GM23338 (cell line): ENCODE results near the gene HOXD8. TPM values are rescaled to one million over a fixed set of nuclear protein-coding genes. Genes with fewer than 3 reads are reported as not detected.

Experiments
- ATAC-seq: fragments of 200-7000 bp; cut with Tn5 transposase; 3 replicates; pipeline ENCODE4 v1.9.1; 2020
- DNase-seq: peaks from one replicate; pipeline ENCODE4 v3.0.0-alpha.2; 2015; ENCODE audit warnings: low spot score
- H2AFZ ChIP-seq: fragments of 200-600 bp; sonication (generic); 2 replicates; pipeline ENCODE4 v1.8.0; 2016; ENCODE audit warnings: antibody characterized with exemption, mild to moderate bottlenecking, moderate library complexity
- H3F3A ChIP-seq: fragments of 200-600 bp; sonication (generic); replicated peaks from 2 replicates; pipeline ENCODE4 v1.8.0; 2017; ENCODE audit warnings: antibody characterized with exemption, mixed run types, low read depth
- H3K27ac ChIP-seq: fragments of 200-600 bp; sonication (generic); 2 replicates; pipeline ENCODE4 v1.6.1; 2016; ENCODE audit warnings: low read depth
- H3K27me3 ChIP-seq: fragments of 200-600 bp; sonication (generic); 2 replicates; pipeline ENCODE4 v1.8.0; 2016; ENCODE audit warnings: mild to moderate bottlenecking, mixed run types, moderate library complexity; ENCODE audit not compliant: insufficient read depth
- H3K36me3 ChIP-seq: fragments of 200-600 bp; sonication (generic); 2 replicates; pipeline ENCODE4 v1.8.0; 2016; ENCODE audit warnings: mild to moderate bottlenecking; ENCODE audit not compliant: insufficient read depth
- H3K4me1 ChIP-seq: fragments of 200-600 bp; sonication (generic); 2 replicates; pipeline ENCODE4 v1.8.0; 2016; ENCODE audit warnings: mild to moderate bottlenecking, moderate library complexity; ENCODE audit not compliant: insufficient read depth
- H3K4me2 ChIP-seq: fragments of 200-600 bp; sonication (generic); 2 replicates; pipeline ENCODE4 v1.7.1; 2017; ENCODE audit warnings: mixed run types
- H3K4me3 ChIP-seq: fragments of 200-600 bp; sonication (generic); 2 replicates; pipeline ENCODE4 v1.6.1; 2016; ENCODE audit warnings: mixed run types
- H3K79me2 ChIP-seq: fragments of 200-600 bp; sonication (generic); replicated peaks from 2 replicates; pipeline ENCODE4 v1.8.0; 2017; ENCODE audit warnings: mild to moderate bottlenecking; ENCODE audit not compliant: insufficient read depth
- H3K9me2 ChIP-seq: fragments of 200-600 bp; sonication (generic); 2 replicates; pipeline ENCODE4 v1.8.0; 2017; ENCODE audit not compliant: insufficient read depth
- H4K20me1 ChIP-seq: fragments of 200-600 bp; sonication (generic); replicated peaks from 2 replicates; pipeline ENCODE4 v1.8.0; 2017; ENCODE audit warnings: mild to moderate bottlenecking; ENCODE audit not compliant: insufficient read depth
- H3K27ac Mint-ChIP-seq: 2 replicates; pipeline ENCODE4 v1.8.0; 2020; ENCODE audit warnings: inconsistent platforms, mild to moderate bottlenecking, moderate library complexity, mixed read lengths
- H3K27me3 Mint-ChIP-seq: 3 replicates; pipeline ENCODE4 v1.8.0; 2022; ENCODE audit warnings: low read depth, mild to moderate bottlenecking, moderate library complexity, mixed read lengths, inconsistent platforms; ENCODE audit not compliant: insufficient read depth, poor library complexity
- H3K36me3 Mint-ChIP-seq: 3 replicates; pipeline ENCODE4 v1.8.0; 2021; ENCODE audit warnings: low read depth, mild to moderate bottlenecking, inconsistent platforms, moderate library complexity, mixed read lengths
- H3K4me1 Mint-ChIP-seq: 3 replicates; pipeline ENCODE4 v1.8.0; 2020; ENCODE audit warnings: mild to moderate bottlenecking, inconsistent platforms, mixed read lengths
- H3K4me3 Mint-ChIP-seq: 3 replicates; pipeline ENCODE4 v1.8.0; 2021; ENCODE audit warnings: moderate library complexity, mild to moderate bottlenecking, inconsistent platforms, mixed read lengths
- H3K9me3 Mint-ChIP-seq: 3 replicates; pipeline ENCODE4 v1.8.0; 2020; ENCODE audit warnings: moderate library complexity, mild to moderate bottlenecking, inconsistent platforms, mixed read lengths
- CREB1 ChIP-seq: fragments of 250-450 bp; sonication (Bioruptor Pico); IDR thresholded peaks from 2 replicates; pipeline ENCODE4 v1.5.0; 2020; ENCODE audit warnings: low read depth, mild to moderate bottlenecking, moderate library complexity
- EZH2 ChIP-seq: fragments of 200-600 bp; sonication (generic); IDR thresholded peaks from one replicate; pipeline ENCODE4 v1.8.0; 2017; ENCODE audit warnings: antibody characterized with exemption, mild to moderate bottlenecking, low read depth; ENCODE audit not compliant: unreplicated experiment
- JUNB ChIP-seq: IDR thresholded peaks from one replicate; pipeline ENCODE4 v1.6.1; 2016; ENCODE audit warnings: antibody characterized with exemption; ENCODE audit not compliant: unreplicated experiment
- NANOG ChIP-seq: IDR thresholded peaks from 2 replicates; pipeline ENCODE4 v1.6.1; 2016; ENCODE audit warnings: antibody characterized with exemption, borderline replicate concordance
- STAT1 ChIP-seq: IDR thresholded peaks from one replicate; pipeline ENCODE4 v1.6.1; 2016; ENCODE audit warnings: antibody characterized with exemption; ENCODE audit not compliant: unreplicated experiment
- ZNF114 ChIP-seq: fragments of 250-450 bp; sonication (Bioruptor Pico); IDR thresholded peaks from 2 replicates; pipeline ENCODE4 v1.5.0; 2020; ENCODE audit warnings: mild to moderate bottlenecking, moderate library complexity
- ZNF331 ChIP-seq: fragments of 250-450 bp; sonication (Bioruptor Pico); IDR thresholded peaks from 2 replicates; pipeline ENCODE4 v1.5.0; 2020; ENCODE audit warnings: low read depth, mild to moderate bottlenecking, moderate library complexity
- polyA plus RNA-seq: library from polyadenylated mRNA; unstranded; fragments of >200 nt; fragmentation: Nextera tagmentation; extraction: Ambion mirVana; gene quantifications from 2 replicates; pipeline ENCODE4 v1.2.1, GENCODE V29; 2016
- total RNA-seq: library from RNA; depleted of rRNA; stranded (reverse); fragments of >200 nt; shearing (Covaris generic); gene quantifications from 2 replicates; pipeline ENCODE4 v1.2.3, GENCODE V29; 2014
- TF ChIP-seq, protein P1 (sequence below): fragments of 250-450 bp; sonication (Bioruptor Pico); IDR thresholded peaks from 2 replicates; pipeline ENCODE4 v1.5.0; 2020; ENCODE audit warnings: mild to moderate bottlenecking, moderate library complexity

HOXD8 gene
- total and polyA plus RNA-seq, 2 experiments from 2014 or later: not detected

GRCh38 chr2:176094349-176094748 is 35.2 kb upstream of the HOXD8 start:
- Mint-ChIP-seq H3K27me3 (peaks cover 95% of the 10 kb centered on the region), H3K36me3 (no peaks in the 10 kb centered on the region; the same call in 2 of the 3 replicates), H3K9me3 (peaks cover 4% of the 10 kb centered on the region; the same call in 2 of the 3 replicates), H3K4me1 (peaks cover 44% of the 10 kb centered on the region), H3K4me3 (no peak overlapping the region), H3K27ac (no peak overlapping the region)
- H3K27me3 ChIP-seq: peaks cover 94% of the 10 kb centered on the region
- ATAC-seq: no peak
- peaks cover 50% of the 10 kb centered on the region for H3K4me1 ChIP-seq
- no peaks in the 10 kb centered on the region for H3K79me2 ChIP-seq
- no peak overlapping the region for H2AFZ ChIP-seq
- DNase-seq: no peak
- no peaks in the 10 kb centered on the region for H3K36me3 ChIP-seq
- TF ChIP-seq JUNB (no peak), EZH2 (peak; percentile 57)
- no peaks in the 10 kb centered on the region for H3K9me2 ChIP-seq
- no peak overlapping the region for H3K4me2 ChIP-seq
- H4K20me1 ChIP-seq: peaks cover 38% of the 10 kb centered on the region
- H3F3A ChIP-seq: peaks cover 47% of the 10 kb centered on the region
- no peak overlapping the region for H3K4me3 ChIP-seq
- no peak overlapping the region for H3K27ac ChIP-seq

GRCh38 chr2:176095421-176095820 is 34.1 kb upstream of the HOXD8 start:
- peaks cover 94% of the 10 kb centered on the region for H3K27me3 ChIP-seq
- Mint-ChIP-seq H3K27ac (no peak overlapping the region), H3K27me3 (peaks cover 94% of the 10 kb centered on the region), H3K9me3 (peaks cover 4% of the 10 kb centered on the region; the same call in 2 of the 3 replicates), H3K4me3 (no peak overlapping the region), H3K4me1 (peaks cover 48% of the 10 kb centered on the region), H3K36me3 (no peaks in the 10 kb centered on the region; the same call in 2 of the 3 replicates)
- no peak overlapping the region for H3K4me2 ChIP-seq
- DNase-seq (no peak), ATAC-seq (no peak)
- H3F3A ChIP-seq: peaks cover 42% of the 10 kb centered on the region
- no peak overlapping the region for H2AFZ ChIP-seq
- H3K27ac ChIP-seq: no peak overlapping the region
- peaks cover 49% of the 10 kb centered on the region for H3K4me1 ChIP-seq
- H3K9me2 ChIP-seq: no peaks in the 10 kb centered on the region
- no peak overlapping the region for H3K4me3 ChIP-seq
- H3K36me3 ChIP-seq: no peaks in the 10 kb centered on the region
- peaks cover 29% of the 10 kb centered on the region for H4K20me1 ChIP-seq
- no peaks in the 10 kb centered on the region for H3K79me2 ChIP-seq
- TF ChIP-seq EZH2 (peak; percentile 54), CREB1 (CRISPR knock-in tag) (no peak), STAT1 (no peak), NANOG (no peak), JUNB (no peak)

DNA sequence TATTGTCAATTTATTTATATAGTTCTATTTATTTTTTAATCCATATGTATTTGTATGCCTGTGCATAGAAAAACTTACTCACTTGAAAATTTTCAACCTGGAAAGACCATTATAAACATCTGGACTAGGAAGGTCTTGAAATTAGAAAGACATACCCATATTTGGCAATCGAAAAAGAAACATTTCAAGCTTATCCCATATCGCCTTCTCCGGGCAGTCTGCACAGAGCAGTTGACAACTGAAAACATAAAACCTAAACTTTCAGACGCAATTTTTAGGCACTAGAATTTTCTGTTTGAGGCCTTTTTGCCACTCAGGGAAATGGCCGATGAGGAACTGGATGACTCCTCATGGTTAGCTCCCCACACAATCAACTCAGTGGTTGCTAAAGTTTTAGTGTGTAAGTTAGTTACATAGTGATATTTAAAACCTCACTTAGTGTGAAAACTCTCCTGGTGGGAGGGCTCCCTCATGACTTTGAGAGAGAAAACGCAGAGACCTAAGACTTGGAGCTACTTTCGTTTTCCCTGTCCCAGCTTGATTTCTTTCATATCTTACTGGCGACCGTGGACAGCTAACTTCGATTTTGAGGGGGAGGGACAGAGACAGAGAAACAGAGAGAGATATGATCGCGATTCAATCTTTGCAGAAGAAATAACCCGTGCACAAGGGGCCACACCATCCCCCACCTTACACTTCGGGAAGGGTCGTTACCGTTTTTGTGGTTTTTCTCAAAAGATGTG is 33.1 kb upstream of the HOXD8 start:
- TF ChIP-seq EZH2: peak; percentile 23
- TF ChIP-seq, protein P1, sequence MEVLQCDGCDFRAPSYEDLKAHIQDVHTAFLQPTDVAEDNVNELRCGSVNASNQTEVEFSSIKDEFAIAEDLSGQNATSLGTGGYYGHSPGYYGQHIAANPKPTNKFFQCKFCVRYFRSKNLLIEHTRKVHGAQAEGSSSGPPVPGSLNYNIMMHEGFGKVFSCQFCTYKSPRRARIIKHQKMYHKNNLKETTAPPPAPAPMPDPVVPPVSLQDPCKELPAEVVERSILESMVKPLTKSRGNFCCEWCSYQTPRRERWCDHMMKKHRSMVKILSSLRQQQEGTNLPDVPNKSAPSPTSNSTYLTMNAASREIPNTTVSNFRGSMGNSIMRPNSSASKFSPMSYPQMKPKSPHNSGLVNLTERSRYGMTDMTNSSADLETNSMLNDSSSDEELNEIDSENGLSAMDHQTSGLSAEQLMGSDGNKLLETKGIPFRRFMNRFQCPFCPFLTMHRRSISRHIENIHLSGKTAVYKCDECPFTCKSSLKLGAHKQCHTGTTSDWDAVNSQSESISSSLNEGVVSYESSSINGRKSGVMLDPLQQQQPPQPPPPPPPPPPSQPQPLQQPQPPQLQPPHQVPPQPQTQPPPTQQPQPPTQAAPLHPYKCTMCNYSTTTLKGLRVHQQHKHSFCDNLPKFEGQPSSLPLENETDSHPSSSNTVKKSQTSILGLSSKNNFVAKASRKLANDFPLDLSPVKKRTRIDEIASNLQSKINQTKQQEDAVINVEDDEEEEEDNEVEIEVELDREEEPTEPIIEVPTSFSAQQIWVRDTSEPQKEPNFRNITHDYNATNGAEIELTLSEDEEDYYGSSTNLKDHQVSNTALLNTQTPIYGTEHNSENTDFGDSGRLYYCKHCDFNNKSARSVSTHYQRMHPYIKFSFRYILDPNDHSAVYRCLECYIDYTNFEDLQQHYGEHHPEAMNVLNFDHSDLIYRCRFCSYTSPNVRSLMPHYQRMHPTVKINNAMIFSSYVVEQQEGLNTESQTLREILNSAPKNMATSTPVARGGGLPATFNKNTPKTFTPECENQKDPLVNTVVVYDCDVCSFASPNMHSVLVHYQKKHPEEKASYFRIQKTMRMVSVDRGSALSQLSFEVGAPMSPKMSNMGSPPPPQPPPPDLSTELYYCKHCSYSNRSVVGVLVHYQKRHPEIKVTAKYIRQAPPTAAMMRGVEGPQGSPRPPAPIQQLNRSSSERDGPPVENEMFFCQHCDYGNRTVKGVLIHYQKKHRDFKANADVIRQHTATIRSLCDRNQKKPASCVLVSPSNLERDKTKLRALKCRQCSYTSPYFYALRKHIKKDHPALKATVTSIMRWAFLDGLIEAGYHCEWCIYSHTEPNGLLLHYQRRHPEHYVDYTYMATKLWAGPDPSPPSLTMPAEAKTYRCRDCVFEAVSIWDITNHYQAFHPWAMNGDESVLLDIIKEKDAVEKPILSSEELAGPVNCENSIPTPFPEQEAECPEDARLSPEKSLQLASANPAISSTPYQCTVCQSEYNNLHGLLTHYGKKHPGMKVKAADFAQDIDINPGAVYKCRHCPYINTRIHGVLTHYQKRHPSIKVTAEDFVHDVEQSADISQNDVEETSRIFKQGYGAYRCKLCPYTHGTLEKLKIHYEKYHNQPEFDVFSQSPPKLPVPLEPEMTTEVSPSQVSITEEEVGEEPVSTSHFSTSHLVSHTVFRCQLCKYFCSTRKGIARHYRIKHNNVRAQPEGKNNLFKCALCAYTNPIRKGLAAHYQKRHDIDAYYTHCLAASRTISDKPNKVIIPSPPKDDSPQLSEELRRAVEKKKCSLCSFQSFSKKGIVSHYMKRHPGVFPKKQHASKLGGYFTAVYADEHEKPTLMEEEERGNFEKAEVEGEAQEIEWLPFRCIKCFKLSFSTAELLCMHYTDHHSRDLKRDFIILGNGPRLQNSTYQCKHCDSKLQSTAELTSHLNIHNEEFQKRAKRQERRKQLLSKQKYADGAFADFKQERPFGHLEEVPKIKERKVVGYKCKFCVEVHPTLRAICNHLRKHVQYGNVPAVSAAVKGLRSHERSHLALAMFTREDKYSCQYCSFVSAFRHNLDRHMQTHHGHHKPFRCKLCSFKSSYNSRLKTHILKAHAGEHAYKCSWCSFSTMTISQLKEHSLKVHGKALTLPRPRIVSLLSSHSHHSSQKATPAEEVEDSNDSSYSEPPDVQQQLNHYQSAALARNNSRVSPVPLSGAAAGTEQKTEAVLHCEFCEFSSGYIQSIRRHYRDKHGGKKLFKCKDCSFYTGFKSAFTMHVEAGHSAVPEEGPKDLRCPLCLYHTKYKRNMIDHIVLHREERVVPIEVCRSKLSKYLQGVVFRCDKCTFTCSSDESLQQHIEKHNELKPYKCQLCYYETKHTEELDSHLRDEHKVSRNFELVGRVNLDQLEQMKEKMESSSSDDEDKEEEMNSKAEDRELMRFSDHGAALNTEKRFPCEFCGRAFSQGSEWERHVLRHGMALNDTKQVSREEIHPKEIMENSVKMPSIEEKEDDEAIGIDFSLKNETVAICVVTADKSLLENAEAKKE (CRISPR knock-in tag): no peak
- no peak for TF ChIP-seq CREB1 (CRISPR knock-in tag)
- no peak for TF ChIP-seq ZNF114 (CRISPR knock-in tag)
- TF ChIP-seq ZNF331: no peak
- Histone ChIP-seq H2AFZ (no peak overlapping the region), H3K36me3 (no peaks in the 10 kb centered on the region), H3K4me2 (peak overlapping the region; percentile 72), H3F3A (peaks cover 33% of the 10 kb centered on the region), H3K27me3 (peaks cover 94% of the 10 kb centered on the region), H3K79me2 (no peaks in the 10 kb centered on the region), H3K9me2 (no peaks in the 10 kb centered on the region), H3K4me1 (peaks cover 54% of the 10 kb centered on the region), H4K20me1 (peaks cover 26% of the 10 kb centered on the region), H3K27ac (no peak overlapping the region), H3K4me3 (peak overlapping the region; percentile 46)
- Mint-ChIP-seq H3K36me3 (no peaks in the 10 kb centered on the region; the same call in 2 of the 3 replicates), H3K4me3 (peak overlapping the region; percentile 68), H3K27me3 (peaks cover 94% of the 10 kb centered on the region), H3K27ac (no peak overlapping the region), H3K9me3 (no peaks in the 10 kb centered on the region; the same call in 2 of the 3 replicates), H3K4me1 (peaks cover 47% of the 10 kb centered on the region)
- DNase-seq (no peak), ATAC-seq (no peak)
